Measurements from ENCODE around the gene GABBR2.

DNA sequence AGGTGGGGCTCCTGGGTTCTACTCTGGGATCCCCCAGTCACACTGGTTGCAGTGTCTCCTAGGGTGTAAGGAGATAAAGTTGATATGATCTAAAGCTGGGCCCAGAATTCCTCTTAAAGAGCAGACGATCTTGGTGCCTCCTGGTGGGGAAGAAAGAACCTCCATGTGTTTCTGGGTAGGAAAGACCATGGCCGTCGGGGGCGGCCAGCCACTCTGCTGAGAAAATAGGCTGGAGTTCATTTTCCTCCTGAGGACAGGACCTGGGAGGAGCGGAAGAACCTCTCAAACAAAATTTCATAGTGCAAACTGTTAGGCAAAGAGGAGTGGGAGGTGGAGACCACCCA lies 289.5 kb downstream of the GABBR2 start:
- TF ChIP-seq TAF1 (IDR thresholded peaks at IDR 0.05; ENCODE audit: low read depth) (no peak), RAD21 (IDR thresholded peaks at IDR 0.05; ENCODE audit: low read depth) (no peak), EP300 (IDR thresholded peaks at IDR 0.05; ENCODE audit: borderline replicate concordance) (no peak), EGR1 (IDR thresholded peaks at IDR 0.05) (no peak), NFIC (IDR thresholded peaks at IDR 0.05) (no peak), CREB1 (IDR thresholded peaks at IDR 0.05; ENCODE audit: low read depth) (no peak)
